GF-D8 (cell line): ENCODE results near the gene MPPED1.

Experiments used
- DNase-seq: peaks from one replicate; lab custom pipeline; 2025; lab: John Stamatoyannopoulos, UW

Gene MPPED1

DNA sequence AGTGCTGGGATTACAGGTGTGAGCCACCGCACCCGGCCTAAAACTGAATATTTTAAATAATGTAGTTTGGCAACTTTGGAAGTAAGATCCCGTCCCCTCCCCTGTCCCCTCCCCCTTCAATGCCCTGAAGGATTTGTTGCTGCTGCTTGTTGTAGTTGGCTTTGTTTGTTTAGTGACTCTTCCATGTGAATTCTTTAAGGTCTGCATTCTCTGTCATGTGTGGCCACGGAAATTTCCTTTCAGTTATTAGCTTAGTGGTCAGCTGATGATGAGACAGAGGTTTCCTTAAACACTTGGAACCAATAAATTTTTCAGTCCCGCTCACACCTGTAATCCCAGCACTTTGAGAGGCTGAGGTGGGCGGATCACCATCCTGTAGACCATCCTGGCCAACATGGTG is 109.9 kb downstream of the MPPED1 start:
- no peak for DNase-seq

GRCh38 chr22:43526117-43526655 is 114.4 kb downstream of the MPPED1 start:
- no peak for DNase-seq

GRCh38 chr22:43526946-43527345 is 115.1 kb downstream of the MPPED1 start:
- no peak for DNase-seq

- DNase-seq = no peak
These were observed 117.0 kb downstream of the MPPED1 start for GRCh38 chr22:43528601-43529360.

DNA sequence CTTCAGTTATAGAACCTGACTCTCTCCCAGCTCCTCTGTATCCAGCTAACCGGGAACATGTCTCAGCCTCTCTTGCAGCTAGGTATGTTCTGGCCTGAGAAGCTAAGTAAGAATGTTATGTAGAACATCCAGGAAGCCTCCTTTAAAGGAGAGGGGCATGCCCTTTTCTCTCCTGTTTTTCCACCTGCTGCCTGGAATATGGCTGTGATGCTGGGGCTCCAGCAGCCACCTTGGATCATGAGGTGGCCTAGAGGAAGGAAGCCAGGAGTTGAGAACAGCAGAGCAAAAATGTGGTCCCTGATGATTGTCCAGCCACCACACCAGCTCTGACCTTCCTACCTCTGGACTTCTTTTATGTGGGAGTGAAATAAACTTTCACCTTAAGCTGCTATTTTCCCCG is 117.6 kb downstream of the MPPED1 start:
- DNase-seq = no peak

DNA sequence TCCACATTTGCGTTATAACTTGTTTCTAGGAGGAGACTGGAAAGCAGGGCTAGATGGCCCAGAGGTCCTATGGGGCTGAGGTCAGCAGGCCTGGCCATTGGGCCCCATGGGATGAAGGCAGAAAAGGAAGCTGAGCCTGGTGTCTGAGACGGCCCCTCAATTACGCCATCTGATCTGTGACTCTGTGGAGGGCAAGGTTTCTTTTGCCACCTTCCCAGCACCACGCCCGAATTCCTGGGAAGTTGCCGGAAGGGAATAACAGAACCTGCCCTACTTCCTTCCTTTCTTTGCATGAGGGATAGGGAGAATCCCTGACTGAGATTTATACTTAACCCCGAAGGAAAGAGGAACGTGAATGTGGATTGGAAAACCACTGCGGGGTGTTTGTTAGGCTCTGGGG is 118.1 kb downstream of the MPPED1 start:
- no peak for DNase-seq

GRCh38 chr22:43530349-43531201 is 118.8 kb downstream of the MPPED1 start:
- no peak for DNase-seq

DNA sequence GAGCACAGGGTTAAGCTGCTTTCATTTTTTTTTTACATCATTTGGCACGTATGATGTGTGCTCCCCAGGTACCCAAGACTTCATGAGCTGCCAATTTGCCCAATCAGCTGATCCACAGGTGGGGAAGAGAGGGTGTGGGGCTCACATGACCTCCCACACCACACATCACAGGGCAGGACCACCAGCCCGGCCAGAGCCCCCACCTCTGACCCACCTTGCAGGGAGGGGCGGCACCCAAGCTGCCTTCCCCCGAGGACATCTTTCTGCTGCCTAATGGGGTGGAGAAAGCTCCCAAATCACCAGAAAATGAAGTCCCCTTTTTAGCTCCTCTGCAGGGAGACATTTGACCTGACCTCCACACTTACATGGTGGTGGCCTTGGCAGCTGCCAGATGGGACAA is 119.8 kb downstream of the MPPED1 start:
- DNase-seq = no peak

DNA sequence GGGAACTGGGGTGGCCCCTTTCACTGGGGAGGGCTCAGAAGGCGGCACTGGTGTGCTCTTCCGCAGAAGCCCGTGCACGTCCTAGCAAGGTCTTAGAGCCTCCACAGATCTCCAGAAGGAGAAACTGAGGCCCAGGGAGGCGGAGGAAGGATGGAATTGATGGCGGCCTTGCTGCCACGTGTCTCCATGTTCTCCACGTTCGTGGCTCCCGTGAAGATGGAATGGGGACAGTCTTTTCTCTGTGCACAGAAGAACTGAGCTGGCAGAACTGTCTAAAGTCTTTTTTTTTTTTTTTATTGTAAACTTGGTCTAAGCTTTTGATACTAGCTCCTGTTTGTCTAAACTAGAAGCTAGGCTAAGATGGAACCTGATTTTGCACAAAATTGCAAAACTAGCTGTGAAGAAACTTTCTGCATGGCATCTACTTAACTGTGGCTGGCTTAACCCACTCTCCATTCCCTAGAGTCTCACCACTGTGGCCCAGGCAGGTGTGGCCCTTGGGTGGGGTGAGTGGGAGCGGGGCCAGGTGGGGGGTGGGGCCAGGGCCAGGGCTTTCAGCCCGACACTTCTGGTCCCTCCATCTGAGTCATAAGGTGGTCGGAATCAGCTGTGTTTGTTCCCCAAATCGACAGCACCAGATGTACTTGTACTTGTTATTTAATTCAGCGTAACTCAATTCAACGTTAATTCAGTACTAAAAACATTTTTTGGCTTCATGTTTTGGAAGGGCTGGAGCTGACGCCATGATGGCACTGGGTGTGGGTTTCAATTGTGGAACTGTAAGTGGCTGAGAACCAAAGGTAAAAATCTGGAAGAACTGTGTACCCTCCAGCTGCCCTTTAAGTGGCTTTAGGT is 120.7 kb downstream of the MPPED1 start:
- no peak for DNase-seq

DNA sequence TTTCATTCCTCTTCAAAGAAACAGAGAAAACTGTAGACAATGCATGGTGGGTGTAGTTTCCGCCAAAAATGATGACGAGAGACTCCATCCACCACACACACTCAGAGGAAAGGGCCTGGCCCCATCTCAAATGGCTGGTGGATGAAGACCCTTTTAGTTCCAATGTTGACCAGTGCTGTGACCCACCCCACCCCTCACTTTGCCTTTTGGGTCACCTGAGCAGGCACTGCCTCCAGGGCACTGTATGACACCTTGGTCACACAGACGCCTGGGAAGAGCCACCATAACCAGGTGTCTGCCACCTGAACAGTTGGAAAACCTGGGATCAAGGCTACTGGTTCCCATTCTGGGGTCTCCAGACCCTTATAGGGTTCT is 121.3 kb downstream of the MPPED1 start:
- no peak for DNase-seq

DNA sequence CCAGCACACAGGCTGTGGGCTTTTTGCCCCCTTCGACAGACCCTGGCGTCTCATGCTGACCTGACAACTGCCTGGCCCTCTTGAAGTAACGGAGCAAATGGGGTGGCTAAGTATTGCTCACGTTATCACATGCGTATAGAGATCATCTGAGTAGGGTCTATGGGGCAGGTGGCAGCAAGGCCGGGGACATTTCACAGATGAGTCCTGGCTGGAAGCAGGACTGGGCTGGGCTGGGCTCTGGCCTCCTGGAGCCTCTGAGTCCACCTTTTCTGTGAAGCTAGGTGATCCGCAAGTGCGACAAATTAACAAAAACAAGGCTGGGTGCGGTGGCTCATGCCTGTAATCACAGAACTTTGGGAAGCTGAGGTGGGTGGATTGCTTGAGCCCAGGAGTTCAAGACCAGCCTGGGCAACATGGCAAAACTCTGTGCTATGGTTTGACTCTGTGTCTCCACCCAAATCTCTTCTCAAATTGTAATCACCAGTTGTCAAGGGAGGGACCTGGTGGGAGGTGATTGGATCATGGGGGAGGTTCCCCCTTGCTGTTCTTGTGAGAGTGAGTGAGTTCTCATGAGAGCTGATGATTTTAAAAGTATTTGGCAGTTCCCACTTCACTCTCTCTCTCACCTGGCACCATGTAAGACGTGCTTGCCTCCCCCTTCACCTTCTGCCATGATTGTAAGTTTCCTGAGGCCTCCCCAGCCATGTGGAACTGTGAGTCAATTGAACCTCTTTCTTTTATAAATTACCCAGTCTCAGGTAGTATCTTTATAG is 122.0 kb downstream of the MPPED1 start:
- DNase-seq = no peak

DNA sequence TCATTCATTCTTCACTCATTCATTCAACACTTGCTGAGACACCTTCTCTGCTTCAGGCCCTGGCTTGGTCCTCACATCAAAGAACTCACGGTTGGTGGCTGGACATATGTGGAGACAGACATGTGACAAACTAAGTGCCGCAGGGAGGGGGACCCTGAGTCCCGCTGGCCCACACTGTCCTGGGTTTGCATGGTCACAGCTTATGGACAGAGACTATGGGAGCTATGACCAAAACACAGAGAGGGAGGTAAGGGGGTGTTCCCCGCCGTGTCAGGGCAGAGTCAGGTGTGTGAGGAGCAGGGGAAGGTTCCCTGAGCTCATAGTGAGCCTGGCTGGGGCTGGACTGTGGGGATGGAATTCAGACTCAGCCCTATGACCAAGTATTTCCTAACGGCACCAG is 123.1 kb downstream of the MPPED1 start:
- no peak for DNase-seq

DNA sequence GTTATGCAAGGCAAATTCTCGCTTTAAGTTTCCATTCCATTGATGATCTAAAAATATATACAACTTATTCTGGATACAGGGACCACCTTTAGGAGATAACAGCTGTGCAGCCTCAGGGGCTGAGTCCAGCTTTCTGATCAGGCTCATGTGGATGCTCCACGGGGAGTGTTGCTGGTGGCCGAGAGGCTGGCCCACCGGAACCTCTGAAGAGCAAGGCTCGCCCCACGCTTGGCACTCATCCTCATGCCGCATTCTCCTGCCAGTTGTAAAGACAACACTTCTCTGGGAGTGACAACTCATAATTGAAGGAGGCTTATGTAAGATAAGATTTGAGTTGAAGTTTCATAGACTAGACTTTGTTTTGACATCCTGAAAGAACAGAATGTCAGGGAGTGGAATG is 123.5 kb downstream of the MPPED1 start:
- no peak for DNase-seq

DNA sequence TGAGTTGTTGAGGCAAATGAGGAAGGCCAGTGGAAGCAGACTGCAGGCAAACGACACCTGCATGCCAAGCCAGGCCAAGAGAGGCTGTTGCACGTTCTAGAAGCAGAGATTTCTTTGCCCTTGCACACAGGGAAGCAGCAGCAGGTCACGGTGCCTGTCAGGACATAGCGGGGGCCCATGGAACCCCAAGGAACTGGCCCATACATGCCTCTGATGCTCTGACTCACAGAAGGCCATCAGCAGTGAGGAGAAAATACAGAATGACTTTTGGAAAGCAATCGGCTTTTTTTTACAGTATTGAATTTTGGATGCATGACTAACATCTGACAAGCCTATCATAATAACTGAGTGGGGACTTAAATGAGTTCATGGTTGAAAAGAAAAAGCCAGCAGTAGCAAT is 123.9 kb downstream of the MPPED1 start:
- DNase-seq = no peak

GRCh38 chr22:43537019-43537585 is 125.3 kb downstream of the MPPED1 start:
- DNase-seq = no peak

GRCh38 chr22:43539572-43540528 is 128.0 kb downstream of the MPPED1 start:
- no peak for DNase-seq

GRCh38 chr22:43540529-43540923 is 128.7 kb downstream of the MPPED1 start:
- DNase-seq = no peak

DNA sequence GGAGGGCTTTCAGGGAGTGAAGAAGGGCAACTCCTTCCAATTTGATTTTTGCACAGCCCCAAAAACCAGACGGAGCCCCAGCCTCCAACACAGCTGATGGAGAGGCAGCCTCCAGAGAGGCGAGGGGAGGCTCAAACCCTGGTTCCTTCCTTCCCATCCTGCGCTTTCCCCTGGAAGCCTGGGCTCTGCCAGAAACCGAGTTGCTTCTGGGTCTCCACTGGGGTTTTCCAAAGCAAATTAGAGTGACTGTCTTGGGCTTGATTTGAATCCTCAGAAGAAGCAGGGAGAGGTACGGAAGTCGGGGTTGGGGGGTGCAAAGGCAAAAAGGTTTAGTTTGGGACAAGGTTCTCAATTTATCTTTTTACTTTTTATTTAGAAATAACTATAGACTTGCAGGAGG is 129.2 kb downstream of the MPPED1 start:
- DNase-seq = no peak

DNA sequence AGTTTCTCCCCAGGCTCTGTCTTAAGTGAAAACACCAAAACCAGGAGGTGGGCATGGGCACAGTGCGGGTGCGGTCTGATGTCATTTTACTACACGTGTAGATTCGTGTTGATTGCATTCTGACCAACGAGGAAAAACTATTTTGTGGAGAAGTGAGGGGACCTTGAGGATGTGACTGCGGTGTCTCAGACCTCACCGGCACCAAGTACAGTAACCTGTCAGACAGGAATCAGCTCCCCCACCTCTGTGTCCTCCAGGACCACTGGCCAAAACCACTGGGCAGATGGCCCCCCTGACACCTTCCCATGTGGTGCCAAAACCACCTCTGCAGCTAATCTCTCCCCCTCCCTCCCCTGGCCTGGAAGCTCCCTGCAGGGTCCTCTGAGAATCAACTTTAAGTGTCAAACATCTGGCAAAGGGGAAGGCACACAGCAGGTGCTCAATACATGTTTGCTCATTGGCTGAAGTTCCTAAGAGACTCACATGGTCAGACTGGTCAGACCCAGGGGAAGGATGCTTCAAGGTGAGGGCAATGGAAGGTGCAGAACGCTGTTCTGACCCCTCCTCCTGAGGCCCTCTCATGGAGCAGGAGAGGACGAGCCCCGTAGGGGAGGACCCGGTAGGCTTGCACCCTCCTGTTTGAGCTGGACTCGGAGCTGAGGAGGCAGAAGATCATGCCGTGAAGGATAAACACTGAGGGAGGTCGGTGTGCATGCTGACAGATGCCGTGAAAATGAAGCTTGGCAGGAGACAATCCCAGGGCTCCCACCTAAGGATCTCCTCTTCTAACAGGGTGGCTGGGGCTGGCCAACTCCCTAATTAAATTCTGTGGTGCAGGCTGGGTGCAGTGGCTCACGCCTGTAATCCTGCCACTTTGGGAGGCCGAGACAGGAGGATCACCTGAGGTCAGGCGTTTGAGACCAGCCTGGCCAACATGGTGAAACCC is 129.9 kb downstream of the MPPED1 start:
- DNase-seq = no peak
